MM.1S (cell line): Measurements from ENCODE around the gene SPATA21.
"Not testable (repeated sequence)": the region's sequence is repeated elsewhere in the genome, so short reads cannot be mapped to it uniquely, and the experiment has no call there.

ENCODE experiments used
- DNase-seq: peaks from one replicate; pipeline ENCODE4 v3.0.0-alpha.2; 2015
- H2AFZ ChIP-seq: fragments of 300-600 bp; sonication (generic); 2 replicates; pipeline ENCODE4 v1.6.0; 2016; ENCODE audit warnings: antibody characterized with exemption, low read length
- H3F3A ChIP-seq: fragments of 300-600 bp; sonication (generic); 2 replicates; pipeline ENCODE4 v1.6.1; 2016; ENCODE audit warnings: mild to moderate bottlenecking, antibody characterized with exemption, low read length, moderate library complexity, mixed read lengths; ENCODE audit not compliant: insufficient read depth
- H3K27ac ChIP-seq: fragments of 300-600 bp; sonication (generic); 2 replicates; pipeline ENCODE4 v1.5.1; 2016; ENCODE audit warnings: mild to moderate bottlenecking, low read length
- H3K27me3 ChIP-seq: fragments of 300-600 bp; sonication (generic); replicated peaks from 2 replicates; pipeline ENCODE4 v1.6.0; 2016; ENCODE audit warnings: low read length; ENCODE audit not compliant: insufficient read depth
- H3K36me3 ChIP-seq: fragments of 300-600 bp; sonication (generic); replicated peaks from 2 replicates; pipeline ENCODE4 v1.6.1; 2016; ENCODE audit warnings: mild to moderate bottlenecking, low read length, mixed read lengths; ENCODE audit not compliant: insufficient read depth
- H3K4me1 ChIP-seq: fragments of 300-600 bp; sonication (generic); 2 replicates; pipeline ENCODE4 v1.6.1; 2016; ENCODE audit warnings: low read length, mixed read lengths
- H3K4me2 ChIP-seq: fragments of 300-600 bp; sonication (generic); 2 replicates; pipeline ENCODE4 v1.6.0; 2016; ENCODE audit warnings: low read depth, low read length
- H3K4me3 ChIP-seq: fragments of 300-600 bp; sonication (generic); 2 replicates; pipeline ENCODE4 v1.5.1; 2016; ENCODE audit warnings: low read length, mixed read lengths
- H3K79me2 ChIP-seq: fragments of 300-600 bp; sonication (generic); 2 replicates; pipeline ENCODE4 v1.6.1; 2016; ENCODE audit warnings: mixed run types, low read length, mixed read lengths
- H3K9ac ChIP-seq: fragments of 300-600 bp; sonication (generic); 2 replicates; pipeline ENCODE4 v1.6.1; 2016; ENCODE audit warnings: low read length, mixed read lengths
- H3K9me2 ChIP-seq: fragments of 300-600 bp; sonication (generic); replicated peaks from 2 replicates; pipeline ENCODE4 v1.6.1; 2016; ENCODE audit warnings: mild to moderate bottlenecking, low read length, mixed read lengths; ENCODE audit not compliant: insufficient read depth
- H3K9me3 ChIP-seq: fragments of 300-600 bp; sonication (generic); replicated peaks from 2 replicates; pipeline ENCODE4 v1.6.1; 2016; ENCODE audit warnings: mild to moderate bottlenecking, low read length, mixed read lengths; ENCODE audit not compliant: insufficient read depth
- H4K20me1 ChIP-seq: fragments of 300-600 bp; sonication (generic); 2 replicates; pipeline ENCODE4 v1.6.1; 2016; ENCODE audit warnings: mild to moderate bottlenecking, low read length, moderate library complexity, mixed read lengths; ENCODE audit not compliant: insufficient read depth
- EZH2 ChIP-seq: fragments of 300-600 bp; sonication (generic); optimal IDR thresholded peaks from 2 replicates; pipeline ENCODE3; 2017; ENCODE audit warnings: low read depth, mild to moderate bottlenecking, antibody characterized with exemption, low read length, mixed read lengths
- EZH2phosphoT487 ChIP-seq: fragments of 300-600 bp; sonication (generic); IDR thresholded peaks from 2 replicates; pipeline ENCODE4 v1.6.1; 2018; ENCODE audit warnings: antibody characterized with exemption, low read length
- TF ChIP-seq, protein P1 (sequence below): fragments of 300-600 bp; sonication (generic); IDR thresholded peaks from 2 replicates; pipeline ENCODE4 v1.5.1; 2016; ENCODE audit warnings: antibody characterized with exemption, low read length, mixed read lengths

SPATA21 gene

DNA sequence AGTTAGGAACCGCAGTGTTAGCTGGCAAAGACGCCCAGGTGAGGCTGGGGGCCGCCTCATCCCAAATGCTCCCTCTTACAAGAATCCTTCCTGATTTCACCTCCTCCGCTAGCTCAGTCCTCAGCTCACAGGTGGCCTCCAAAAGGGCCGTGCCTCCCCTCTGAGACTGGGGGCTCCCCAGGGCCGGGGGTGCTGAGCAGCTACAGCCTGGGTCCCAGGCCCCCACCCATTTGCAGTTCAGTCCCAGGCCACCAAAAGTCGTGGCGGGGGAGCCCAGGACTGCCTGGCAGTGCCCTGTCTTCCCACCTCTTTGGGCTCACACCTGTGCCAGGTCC lies 47.2 kb upstream of the SPATA21 start:
- no peaks in the 10 kb centered on the region for H3F3A ChIP-seq
- no peaks in the 10 kb centered on the region for H3K9me2 ChIP-seq
- no peaks in the 10 kb centered on the region for H3K36me3 ChIP-seq
- DNase-seq: no peak
- TF ChIP-seq EZH2phosphoT487 (no peak), EZH2 (no peak)
- TF ChIP-seq, protein P1, sequence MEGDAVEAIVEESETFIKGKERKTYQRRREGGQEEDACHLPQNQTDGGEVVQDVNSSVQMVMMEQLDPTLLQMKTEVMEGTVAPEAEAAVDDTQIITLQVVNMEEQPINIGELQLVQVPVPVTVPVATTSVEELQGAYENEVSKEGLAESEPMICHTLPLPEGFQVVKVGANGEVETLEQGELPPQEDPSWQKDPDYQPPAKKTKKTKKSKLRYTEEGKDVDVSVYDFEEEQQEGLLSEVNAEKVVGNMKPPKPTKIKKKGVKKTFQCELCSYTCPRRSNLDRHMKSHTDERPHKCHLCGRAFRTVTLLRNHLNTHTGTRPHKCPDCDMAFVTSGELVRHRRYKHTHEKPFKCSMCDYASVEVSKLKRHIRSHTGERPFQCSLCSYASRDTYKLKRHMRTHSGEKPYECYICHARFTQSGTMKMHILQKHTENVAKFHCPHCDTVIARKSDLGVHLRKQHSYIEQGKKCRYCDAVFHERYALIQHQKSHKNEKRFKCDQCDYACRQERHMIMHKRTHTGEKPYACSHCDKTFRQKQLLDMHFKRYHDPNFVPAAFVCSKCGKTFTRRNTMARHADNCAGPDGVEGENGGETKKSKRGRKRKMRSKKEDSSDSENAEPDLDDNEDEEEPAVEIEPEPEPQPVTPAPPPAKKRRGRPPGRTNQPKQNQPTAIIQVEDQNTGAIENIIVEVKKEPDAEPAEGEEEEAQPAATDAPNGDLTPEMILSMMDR: no peak
- no peak overlapping the region for H3K27ac ChIP-seq
- no peak overlapping the region for H3K9ac ChIP-seq
- no peaks in the 10 kb centered on the region for H3K4me1 ChIP-seq
- no peak overlapping the region for H3K4me3 ChIP-seq
- no peak overlapping the region for H2AFZ ChIP-seq
- no peaks in the 10 kb centered on the region for H3K27me3 ChIP-seq
- H3K79me2 ChIP-seq: no peaks in the 10 kb centered on the region
- H3K4me2 ChIP-seq: no peak overlapping the region
- H4K20me1 ChIP-seq: no peaks in the 10 kb centered on the region
- H3K9me3 ChIP-seq: no peaks in the 10 kb centered on the region

DNA sequence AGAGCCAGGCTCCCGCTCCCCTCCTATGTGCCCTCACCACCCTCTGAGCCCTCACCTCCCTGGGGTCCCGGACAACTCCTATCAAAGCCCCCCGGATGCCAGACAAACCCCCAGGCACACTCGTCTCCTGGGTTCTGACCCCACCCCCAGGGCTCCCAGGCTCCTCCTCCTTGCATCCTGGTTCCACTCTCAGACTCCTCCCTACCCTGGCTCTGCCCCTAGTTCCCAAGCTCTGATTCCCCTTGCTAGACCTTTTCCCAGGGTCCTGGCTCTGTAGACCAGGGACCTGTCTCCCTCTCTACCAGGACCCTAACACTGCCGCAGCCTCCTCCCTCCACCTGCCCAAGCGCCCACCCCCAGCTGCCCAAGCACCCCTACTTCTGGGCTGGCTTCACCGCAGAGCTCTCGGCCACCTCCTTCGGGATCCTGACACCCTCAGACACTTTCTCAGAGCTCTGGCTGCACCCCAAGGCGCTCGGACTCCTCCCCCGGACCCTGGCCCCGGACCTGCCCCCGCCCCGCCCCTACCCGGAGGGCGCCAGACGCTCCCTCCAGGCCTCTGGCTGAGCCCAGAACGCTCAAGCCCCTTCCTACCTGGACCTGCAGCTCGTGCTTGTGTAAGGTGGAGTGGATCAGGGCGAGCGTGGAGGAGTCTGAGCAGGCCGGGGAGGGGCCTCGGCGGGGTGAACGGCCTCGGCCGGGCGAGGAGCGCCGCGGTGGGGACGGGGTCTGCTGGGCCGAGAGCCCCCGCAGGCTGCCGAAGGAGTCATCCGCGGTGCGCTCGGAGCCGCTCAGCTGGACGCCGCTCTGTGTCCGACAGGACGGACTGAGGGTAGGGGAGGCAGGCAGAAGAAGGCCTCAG lies 46.6 kb upstream of the SPATA21 start:
- H3K4me1 ChIP-seq, H3K4me2 ChIP-seq, DNase-seq, H3F3A ChIP-seq, H3K4me3 ChIP-seq, H4K20me1 ChIP-seq, H3K27me3 ChIP-seq, H3K9ac ChIP-seq, H3K27ac ChIP-seq, H3K36me3 ChIP-seq, H3K9me3 ChIP-seq, H3K9me2 ChIP-seq, H3K79me2 ChIP-seq, H2AFZ ChIP-seq: not testable (repeated sequence)

DNA sequence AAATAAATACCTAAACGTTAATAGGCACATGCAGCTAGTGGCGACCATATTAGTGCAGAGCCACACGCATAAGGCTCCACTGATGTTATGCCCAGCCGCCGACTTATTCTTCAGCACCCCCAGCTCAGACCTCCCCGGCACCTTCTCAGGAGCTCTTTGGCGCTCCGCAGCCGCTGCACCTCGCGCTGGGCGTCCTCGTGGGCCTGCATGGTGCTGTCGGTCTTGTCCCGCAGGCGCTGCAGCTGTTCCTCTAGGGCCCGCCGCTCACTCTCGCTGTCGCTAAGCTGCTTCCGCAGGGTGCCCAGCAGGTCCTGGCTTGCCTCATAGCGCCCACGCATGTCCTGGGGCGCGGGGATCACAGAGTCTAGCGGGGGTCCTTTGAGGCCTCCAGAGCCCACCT lies 45.9 kb upstream of the SPATA21 start:
- H3K79me2 ChIP-seq, H3F3A ChIP-seq, H3K36me3 ChIP-seq, H2AFZ ChIP-seq, H3K27ac ChIP-seq, DNase-seq, H3K27me3 ChIP-seq, H3K4me3 ChIP-seq, H3K9me3 ChIP-seq, H4K20me1 ChIP-seq, H3K4me2 ChIP-seq, H3K4me1 ChIP-seq, H3K9ac ChIP-seq, H3K9me2 ChIP-seq: not testable (repeated sequence)

DNA sequence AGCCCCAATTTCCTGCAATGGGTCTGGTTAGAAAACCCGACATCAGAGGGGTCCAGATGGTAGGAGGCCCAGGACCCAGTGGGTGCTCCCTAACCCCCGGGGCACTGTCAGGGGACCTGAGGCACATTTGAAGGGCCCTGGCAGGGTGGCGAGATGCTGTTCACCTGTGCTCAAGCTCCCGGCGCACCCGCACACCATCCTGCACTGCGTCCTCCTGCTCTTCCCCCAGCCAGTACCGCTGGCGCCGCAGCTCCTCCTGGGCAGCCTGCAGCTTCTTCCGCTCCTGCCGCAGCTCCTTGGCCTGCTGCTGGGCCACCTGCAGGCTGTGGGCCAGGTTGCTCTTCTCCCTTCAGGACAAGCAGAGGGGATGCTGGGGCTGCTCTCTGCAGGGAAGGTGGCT lies 40.9 kb upstream of the SPATA21 start:
- no peaks in the 10 kb centered on the region for H3K9me3 ChIP-seq
- peaks cover 10% of the 10 kb centered on the region; the same call in 1 of the 2 replicates for H4K20me1 ChIP-seq
- no peaks in the 10 kb centered on the region for H3K79me2 ChIP-seq
- no peaks in the 10 kb centered on the region for H3K9me2 ChIP-seq
- H3K36me3 ChIP-seq: no peaks in the 10 kb centered on the region
- no peak overlapping the region for H3K4me3 ChIP-seq
- H3K9ac ChIP-seq: no peak overlapping the region
- no peak overlapping the region for H3K4me2 ChIP-seq
- no peaks in the 10 kb centered on the region for H3K27me3 ChIP-seq
- H3F3A ChIP-seq: peaks cover 3% of the 10 kb centered on the region
- H3K27ac ChIP-seq: no peak overlapping the region
- peaks cover 8% of the 10 kb centered on the region for H3K4me1 ChIP-seq
- TF ChIP-seq EZH2 (no peak), EZH2phosphoT487 (no peak)
- TF ChIP-seq, protein P1: no peak
- no peak overlapping the region for H2AFZ ChIP-seq
- no peak for DNase-seq

DNA sequence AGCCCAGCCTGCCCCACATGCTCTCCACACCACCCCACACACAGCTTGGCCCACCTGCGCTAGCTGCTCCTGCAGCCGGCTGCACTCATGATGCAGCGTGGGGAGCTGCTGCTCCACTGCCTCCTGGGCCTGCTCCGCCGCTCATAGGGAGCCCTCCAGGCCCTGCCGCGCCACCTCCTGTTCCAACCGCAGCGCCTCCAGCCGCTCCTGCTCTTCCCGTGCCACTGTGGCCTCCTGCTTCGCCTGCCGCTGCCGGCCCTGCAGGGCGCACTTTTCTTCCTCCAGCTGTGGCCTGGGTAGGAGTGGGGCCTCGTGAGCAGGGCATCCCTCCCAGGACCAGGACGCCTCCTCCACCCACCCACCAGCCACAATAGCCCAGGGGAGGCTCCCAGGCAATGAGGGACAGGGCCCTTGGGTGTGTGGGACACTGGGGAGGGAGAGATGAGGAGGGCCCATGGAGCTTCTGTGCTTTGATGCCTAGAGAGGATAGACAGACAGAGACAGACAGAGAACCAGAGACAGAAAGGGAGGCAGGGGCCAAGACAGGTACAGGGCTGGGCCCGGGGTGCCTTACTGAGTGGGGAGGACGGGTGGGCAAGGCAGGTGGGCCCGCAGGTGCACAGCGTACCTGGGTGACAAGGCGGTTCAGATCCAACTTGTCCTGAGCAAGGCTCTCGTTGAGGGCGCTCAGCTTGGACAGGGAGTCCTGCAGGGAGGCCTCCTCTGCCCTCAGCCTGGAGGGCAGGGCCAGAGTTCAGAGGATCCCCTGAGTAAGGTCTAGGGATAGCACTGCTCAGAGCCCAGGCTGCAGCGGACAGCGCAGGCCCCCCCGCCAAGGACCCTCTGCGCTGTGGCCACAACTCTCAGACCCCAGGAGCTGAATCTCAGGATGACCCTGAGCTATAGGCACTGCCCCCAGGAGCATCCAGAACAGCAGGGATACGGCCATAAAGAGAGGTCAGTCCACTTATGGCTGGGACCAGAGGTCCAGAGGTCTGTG lies 38.8 kb upstream of the SPATA21 start:
- not testable (repeated sequence) for H3F3A ChIP-seq, H3K9ac ChIP-seq, H2AFZ ChIP-seq, H3K9me2 ChIP-seq, H3K36me3 ChIP-seq, H3K4me2 ChIP-seq, DNase-seq, H3K4me3 ChIP-seq, H3K27ac ChIP-seq, H3K79me2 ChIP-seq, H3K9me3 ChIP-seq
- H3K27me3 ChIP-seq: peaks cover 14% of the 10 kb centered on the region; the same call in 1 of the 2 replicates
- H4K20me1 ChIP-seq: peaks cover 10% of the 10 kb centered on the region; the same call in 1 of the 2 replicates
- H3K4me1 ChIP-seq: peaks cover 15% of the 10 kb centered on the region

DNA sequence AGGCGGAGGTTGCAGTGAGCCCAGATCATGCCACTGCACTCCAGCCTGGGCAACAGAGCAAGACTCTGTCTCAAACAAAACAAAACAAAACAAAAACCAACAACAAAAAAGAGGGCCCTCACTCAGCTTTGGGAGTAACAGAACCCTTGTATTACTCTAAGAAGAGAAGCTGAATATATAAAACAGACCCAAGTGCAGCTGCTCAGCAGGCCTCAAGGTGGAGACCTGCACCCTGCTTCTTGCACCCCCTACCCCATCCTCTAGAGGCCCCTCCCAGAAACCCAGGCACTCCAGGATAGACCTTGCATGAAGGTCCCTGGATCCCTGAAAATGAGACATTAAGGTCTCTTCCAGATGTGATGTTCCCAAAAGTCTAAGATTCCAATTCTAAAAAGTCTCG lies 37.7 kb upstream of the SPATA21 start:
- Histone ChIP-seq H4K20me1 (peaks cover 10% of the 10 kb centered on the region; the same call in 1 of the 2 replicates), H3K27me3 (peaks cover 14% of the 10 kb centered on the region; the same call in 1 of the 2 replicates), H3K4me1 (peaks cover 15% of the 10 kb centered on the region)
- not testable (repeated sequence) for H3K9me3 ChIP-seq, H3K27ac ChIP-seq, H3K4me3 ChIP-seq, H3F3A ChIP-seq, DNase-seq, H2AFZ ChIP-seq, H3K4me2 ChIP-seq, H3K36me3 ChIP-seq, H3K9ac ChIP-seq, H3K9me2 ChIP-seq, H3K79me2 ChIP-seq
